HUES6 (cell line): ENCODE measurements around the gene ADH1B.

ENCODE experiments used
- H3K27ac ChIP-seq: 2 replicates; pipeline ENCODE4 v1.7.0; 2013; ENCODE audit warnings: low read depth, mild to moderate bottlenecking, low read length, inconsistent platforms
- H3K27me3 ChIP-seq: 2 replicates; pipeline ENCODE4 v1.6.1; 2013; ENCODE audit warnings: low read length; ENCODE audit not compliant: control insufficient read depth, insufficient read depth
- H3K36me3 ChIP-seq: 2 replicates; pipeline ENCODE4 v1.6.1; 2013; ENCODE audit warnings: low read length; ENCODE audit not compliant: control insufficient read depth, insufficient read depth
- H3K4me1 ChIP-seq: 2 replicates; pipeline ENCODE4 v1.6.1; 2013; ENCODE audit warnings: low read length; ENCODE audit not compliant: control insufficient read depth, insufficient read depth
- H3K4me3 ChIP-seq: 2 replicates; pipeline ENCODE4 v1.5.1; 2013; ENCODE audit warnings: low read depth, low read length
- H3K9ac ChIP-seq: one replicate; pipeline ENCODE4 v1.6.1; 2013; ENCODE audit warnings: mild to moderate bottlenecking, low read length
- H3K9me3 ChIP-seq: 2 replicates; pipeline ENCODE4 v1.6.1; 2013; ENCODE audit warnings: low read depth, low read length; ENCODE audit not compliant: control insufficient read depth, insufficient read depth

Gene ADH1B

DNA sequence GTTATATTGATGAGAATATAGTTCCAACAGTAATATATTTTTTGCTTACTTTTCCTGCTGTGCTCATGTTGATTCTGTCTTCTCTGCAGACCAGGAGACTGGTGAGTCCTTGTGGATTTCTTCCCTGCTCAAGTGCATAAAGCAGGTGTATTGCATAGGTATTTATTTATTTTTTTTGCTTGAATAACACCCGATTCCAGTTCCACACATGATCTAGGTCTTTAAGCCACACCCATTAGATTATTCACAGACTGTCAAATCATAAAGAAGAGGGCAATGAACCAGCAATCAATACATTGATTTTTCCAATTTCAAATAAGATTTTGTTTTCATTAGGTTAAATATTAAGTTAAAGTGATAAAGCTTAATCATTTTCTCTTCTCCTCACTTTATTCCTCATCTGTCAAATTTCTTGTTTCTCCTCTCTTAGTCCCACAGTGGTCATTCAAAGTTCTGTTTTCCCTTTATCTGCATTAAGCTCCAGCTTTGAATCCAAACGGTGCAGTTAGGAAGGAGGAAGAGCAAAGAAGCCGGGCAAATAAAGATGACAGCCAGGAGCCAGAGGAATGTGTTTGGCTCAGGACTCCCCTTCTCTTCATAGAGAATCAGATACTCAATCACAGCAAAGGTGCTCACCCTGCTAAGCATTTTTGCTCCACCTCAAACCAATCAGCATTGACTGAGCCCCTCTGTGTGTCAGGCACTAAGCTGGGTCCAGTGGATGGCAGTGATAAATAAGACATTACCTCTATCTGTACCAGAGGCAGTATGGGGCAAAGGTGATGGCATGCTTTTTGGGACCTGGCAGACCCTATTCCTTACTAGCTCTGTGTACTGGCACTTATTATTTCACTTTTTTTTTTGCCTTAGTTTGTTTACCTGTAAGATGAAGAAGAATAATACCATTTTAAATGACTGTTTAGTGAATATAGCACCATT is 30.1 kb downstream of the ADH1B start, which contains the start of gene ADH1A:
Gene ADH1A (minus strand): TSS at position 138 of the 939 bp plus-strand sequence. CDS start 71 bp downstream, at position 67.
- Histone ChIP-seq H3K9ac (no peak within 1 kb of the TSS), H3K27ac (no peak within 1 kb of the TSS), H3K9me3 (no peaks in the 10 kb centered on the region), H3K27me3 (no peaks in the 10 kb centered on the region), H3K36me3 (no peaks in the 10 kb centered on the region), H3K4me3 (no peak within 1 kb of the TSS), H3K4me1 (no peaks in the 10 kb centered on the region)

DNA sequence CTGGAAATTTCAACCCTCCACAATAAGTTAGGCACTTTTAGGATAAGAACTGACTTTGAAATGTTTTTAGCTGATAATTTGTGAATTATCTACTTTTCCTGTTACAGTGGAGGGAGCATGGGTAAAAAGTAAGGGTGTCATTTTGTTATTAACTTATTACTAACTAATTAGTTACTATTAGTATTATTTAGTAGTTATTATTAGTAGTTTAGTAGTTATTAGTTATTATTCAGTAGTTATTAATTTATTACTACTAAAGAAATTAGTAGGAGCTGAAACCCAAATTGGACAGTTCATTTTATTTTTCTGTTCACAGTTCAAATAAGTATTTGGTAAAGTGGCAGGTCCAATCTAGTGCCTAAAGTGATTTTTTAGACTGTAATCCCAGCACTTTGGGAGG is 35.8 kb downstream of the ADH1B start:
- no peak overlapping the region for H3K9ac ChIP-seq
- H3K27me3 ChIP-seq: no peaks in the 10 kb centered on the region
- H3K4me3 ChIP-seq: no peak overlapping the region
- H3K27ac ChIP-seq: no peak overlapping the region
- H3K36me3 ChIP-seq: no peaks in the 10 kb centered on the region
- no peaks in the 10 kb centered on the region for H3K9me3 ChIP-seq
- H3K4me1 ChIP-seq: no peaks in the 10 kb centered on the region

DNA sequence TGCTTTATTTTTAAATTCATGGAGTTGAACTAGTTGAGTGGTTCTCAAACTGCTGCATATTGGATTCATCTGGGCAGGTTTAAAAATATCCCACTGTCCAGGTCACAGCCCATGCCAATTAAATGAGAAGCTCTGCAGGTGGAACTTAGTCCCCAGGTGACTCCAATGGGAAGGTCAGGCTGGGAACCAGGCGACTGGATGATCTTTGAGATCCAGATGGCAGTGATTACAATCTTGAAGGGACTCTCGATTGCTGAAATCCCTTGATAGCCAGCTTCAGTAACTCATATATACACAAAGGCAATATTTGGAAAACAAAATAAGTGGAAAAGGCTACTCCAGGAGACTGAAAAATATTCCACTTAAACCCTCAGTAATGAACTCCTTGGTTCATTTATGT is 38.5 kb downstream of the ADH1B start:
- H3K4me1 ChIP-seq: no peaks in the 10 kb centered on the region
- H3K9me3 ChIP-seq: no peaks in the 10 kb centered on the region
- no peak overlapping the region for H3K4me3 ChIP-seq
- H3K27ac ChIP-seq: no peak overlapping the region
- no peak overlapping the region for H3K9ac ChIP-seq
- H3K36me3 ChIP-seq: no peaks in the 10 kb centered on the region
- no peaks in the 10 kb centered on the region for H3K27me3 ChIP-seq

DNA sequence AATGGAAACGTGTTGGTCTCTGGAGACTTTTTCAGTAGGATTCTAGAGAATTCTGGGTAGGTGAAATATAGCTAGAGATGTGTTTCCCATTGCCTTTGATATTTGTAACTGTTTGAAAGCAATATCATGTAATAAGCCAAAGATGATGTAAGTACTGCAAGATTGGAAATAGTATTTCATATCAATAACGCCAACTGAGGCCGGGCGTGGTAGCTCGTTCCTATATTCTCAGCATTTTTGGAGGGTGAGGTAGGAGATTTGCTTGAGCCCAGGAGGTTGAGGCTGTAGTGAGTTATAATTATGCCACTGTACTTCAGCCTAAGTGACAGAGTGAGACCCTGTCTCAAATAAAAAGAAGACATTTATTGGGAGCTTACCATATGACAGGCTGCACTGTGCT is 39.9 kb downstream of the ADH1B start:
- H3K36me3 ChIP-seq: no peaks in the 10 kb centered on the region
- no peak overlapping the region for H3K27ac ChIP-seq
- no peaks in the 10 kb centered on the region for H3K9me3 ChIP-seq
- no peak overlapping the region for H3K4me3 ChIP-seq
- H3K9ac ChIP-seq: no peak overlapping the region
- H3K4me1 ChIP-seq: no peaks in the 10 kb centered on the region
- H3K27me3 ChIP-seq: no peaks in the 10 kb centered on the region

DNA sequence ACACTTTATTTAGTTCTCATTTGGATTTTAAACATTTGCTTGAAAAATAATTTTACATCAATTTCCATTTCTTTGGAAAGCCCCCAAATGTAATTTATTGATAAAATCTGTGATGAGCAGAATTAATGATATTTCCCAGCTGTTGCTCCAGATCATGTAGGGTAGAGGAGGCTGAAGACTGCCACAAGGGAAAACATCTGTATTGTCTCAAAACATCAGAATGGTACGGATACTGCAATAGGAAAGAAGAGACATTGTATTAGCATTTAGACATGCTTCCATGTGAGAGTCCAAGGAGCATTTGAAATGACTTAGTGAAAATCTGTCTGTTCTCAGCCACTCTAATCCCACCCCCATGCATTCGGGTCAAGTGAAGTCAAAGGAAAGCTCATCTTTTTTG is 44.8 kb downstream of the ADH1B start:
- H3K27ac ChIP-seq: no peak overlapping the region
- no peaks in the 10 kb centered on the region for H3K9me3 ChIP-seq
- no peaks in the 10 kb centered on the region for H3K36me3 ChIP-seq
- no peaks in the 10 kb centered on the region for H3K27me3 ChIP-seq
- H3K4me1 ChIP-seq: no peaks in the 10 kb centered on the region
- H3K4me3 ChIP-seq: no peak overlapping the region
- no peak overlapping the region for H3K9ac ChIP-seq

DNA sequence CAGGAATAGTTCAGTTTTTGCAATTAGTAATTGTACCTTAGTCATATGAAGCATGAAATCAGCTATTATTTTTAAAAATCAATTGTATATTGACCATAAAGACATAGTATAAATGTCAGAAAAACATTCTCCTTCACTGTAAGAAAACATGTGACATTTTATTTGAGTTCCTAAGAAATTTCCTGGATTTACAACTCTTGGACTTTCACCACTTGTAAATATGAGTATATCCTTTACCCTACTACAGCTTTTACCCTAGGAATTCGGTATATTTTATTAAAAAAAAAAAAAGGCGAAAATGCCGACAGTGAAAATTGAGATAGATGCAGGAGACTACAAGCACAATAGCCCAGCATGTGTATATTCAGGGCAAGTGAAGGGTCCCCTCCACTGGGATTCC is 45.3 kb downstream of the ADH1B start:
- Histone ChIP-seq H3K27me3 (no peaks in the 10 kb centered on the region), H3K4me3 (no peak overlapping the region), H3K9ac (no peak overlapping the region), H3K4me1 (no peaks in the 10 kb centered on the region), H3K27ac (no peak overlapping the region), H3K36me3 (no peaks in the 10 kb centered on the region), H3K9me3 (peaks cover 3% of the 10 kb centered on the region; the same call in 1 of the 2 replicates)

DNA sequence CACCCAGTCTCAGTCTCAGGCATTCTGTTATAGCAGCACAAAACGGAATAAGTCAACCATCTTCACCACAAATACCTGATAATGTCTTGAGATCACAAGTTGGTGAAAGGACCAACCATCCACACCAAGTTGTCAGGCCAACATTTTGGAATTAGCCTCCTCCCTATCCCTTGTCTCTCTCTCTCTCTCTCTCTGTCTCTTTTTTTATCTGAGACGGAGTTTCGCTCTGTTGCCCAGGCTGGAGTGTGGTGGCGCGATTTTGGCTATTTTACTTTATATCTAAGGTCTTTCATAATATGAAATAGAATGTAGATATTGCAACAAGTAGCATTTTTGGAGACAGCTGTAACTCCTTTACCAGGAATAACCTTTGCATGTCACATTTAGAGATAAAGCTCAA is 46.2 kb downstream of the ADH1B start:
- Histone ChIP-seq H3K9ac (no peak overlapping the region), H3K4me1 (no peaks in the 10 kb centered on the region), H3K27me3 (no peaks in the 10 kb centered on the region)

DNA sequence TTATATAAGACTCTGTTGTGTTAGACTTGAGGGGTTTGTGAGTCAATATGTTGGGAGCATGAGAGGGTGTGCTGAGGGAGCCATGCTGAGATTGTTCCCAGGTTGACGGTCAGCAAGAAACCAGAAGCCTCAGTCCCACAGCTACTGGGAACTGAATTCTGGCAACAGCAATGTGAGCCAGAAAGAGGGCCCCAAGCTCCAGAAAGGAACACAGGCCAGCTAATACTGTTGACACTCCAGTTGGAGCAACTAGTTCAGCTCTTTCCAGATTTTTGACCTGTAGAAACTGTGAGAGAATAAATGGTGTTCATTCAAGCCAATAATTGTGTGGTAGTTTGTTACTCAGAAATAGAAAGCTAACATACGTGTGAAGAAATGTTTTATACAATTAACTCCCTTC is 47.5 kb downstream of the ADH1B start:
- Histone ChIP-seq H3K27me3 (no peaks in the 10 kb centered on the region), H3K9me3 (peaks cover 9% of the 10 kb centered on the region; the same call in 1 of the 2 replicates), H3K27ac (no peak overlapping the region), H3K36me3 (no peaks in the 10 kb centered on the region), H3K9ac (no peak overlapping the region), H3K4me3 (no peak overlapping the region), H3K4me1 (no peaks in the 10 kb centered on the region)

More for the DNA sequence above, 46.2 kb downstream of the ADH1B start:
- Histone ChIP-seq H3K27ac (no peak overlapping the region), H3K36me3 (no peaks in the 10 kb centered on the region), H3K4me3 (no peak overlapping the region), H3K9me3 (peaks cover 8% of the 10 kb centered on the region; the same call in 1 of the 2 replicates)

DNA sequence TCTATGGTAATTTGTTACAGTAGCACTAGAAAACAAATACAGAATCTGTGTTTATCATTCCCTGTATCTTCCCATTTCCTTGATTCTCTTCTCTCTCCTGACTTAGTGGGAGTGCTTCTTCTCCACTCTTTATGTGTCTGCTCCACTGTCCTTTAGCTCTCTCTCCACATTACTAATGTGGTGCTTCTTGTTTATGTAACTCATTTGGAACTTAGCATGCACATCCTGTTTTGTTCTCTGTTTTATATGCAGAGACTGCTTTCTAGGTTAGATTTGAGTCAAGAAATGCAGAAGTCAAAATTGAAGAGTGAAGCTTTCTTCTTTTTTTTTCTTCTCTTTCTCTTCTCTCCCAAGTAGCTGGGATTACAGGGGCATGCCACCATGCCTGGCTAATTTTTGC is 56.3 kb downstream of the ADH1B start:
- no peaks in the 10 kb centered on the region for H3K27me3 ChIP-seq
- H3K27ac ChIP-seq: no peak overlapping the region
- no peak overlapping the region for H3K9ac ChIP-seq
- H3K4me1 ChIP-seq: no peaks in the 10 kb centered on the region
- H3K4me3 ChIP-seq: no peak overlapping the region
- no peaks in the 10 kb centered on the region for H3K36me3 ChIP-seq
- H3K9me3 ChIP-seq: no peaks in the 10 kb centered on the region
